Lung (tissue), 12 donors: Measurements from ENCODE around the gene ZNF853. TPM values are rescaled to one million over a fixed set of nuclear protein-coding genes. Genes with fewer than 3 reads are reported as not detected.

ENCODE experiments used
- ATAC-seq: fragments of 200-7000 bp; cut with Tn5 transposase; one replicate; pipeline ENCODE4 v1.9.1; 2020; ENCODE audit warnings: moderate number of reproducible peaks; ENCODE audit not compliant: insufficient read depth, low FRiP score
- DNase-seq, 3 donors: peaks; one replicate each; pipeline ENCODE4 v3.0.0-alpha.2; 2013 to 2017
- H3K27ac ChIP-seq, 2 donors: one replicate each; pipeline ENCODE4 v1.5.1; 2013; ENCODE audit warnings: mild to moderate bottlenecking in 2 of 2, moderate library complexity in 2 of 2, control low read depth in 1 of 2, inconsistent platforms in 1 of 2, low read depth in 1 of 2, low read length in 1 of 2
- H3K27me3 ChIP-seq, 3 donors: one replicate each; pipeline ENCODE4 v1.5.1; 2013; ENCODE audit warnings: low read length in 2 of 3; ENCODE audit not compliant: control insufficient read depth in 3 of 3, insufficient read depth in 3 of 3
- H3K36me3 ChIP-seq, 4 donors: one replicate each; pipeline ENCODE4 v1.5.1; 2013; ENCODE audit warnings: low read length in 4 of 4, mild to moderate bottlenecking in 1 of 4, moderate library complexity in 1 of 4; ENCODE audit not compliant: control insufficient read depth in 4 of 4, insufficient read depth in 4 of 4
- H3K4me1 ChIP-seq, 5 donors: one replicate each; pipeline ENCODE4 v1.5.1; 2013; ENCODE audit warnings: low read length in 5 of 5, mild to moderate bottlenecking in 2 of 5, moderate library complexity in 1 of 5; ENCODE audit not compliant: control insufficient read depth in 5 of 5, insufficient read depth in 5 of 5
- H3K4me3 ChIP-seq: one replicate; pipeline ENCODE4 v1.5.1; 2013; ENCODE audit warnings: mild to moderate bottlenecking, control low read depth, moderate library complexity
- H3K9ac ChIP-seq, 2 donors: one replicate each; pipeline ENCODE4 v1.5.1; 2013; ENCODE audit warnings: low read length in 2 of 2, control low read depth in 1 of 2; ENCODE audit not compliant: insufficient read depth in 1 of 2
- H3K9me3 ChIP-seq, 4 donors: one replicate each; pipeline ENCODE4 v1.5.1; 2013; ENCODE audit warnings: low read length in 3 of 4, mild to moderate bottlenecking in 1 of 4, moderate library complexity in 1 of 4; ENCODE audit not compliant: control insufficient read depth in 4 of 4, insufficient read depth in 3 of 4
- WGBS, 2 donors: extraction: QIAGEN DNeasy Blood & Tissue Kit; methylation state at CpG; one replicate each; pipeline ENCODE4 v1.1.7; 2013; 5-methylcytosine and 5-hydroxymethylcytosine counted together
- polyA plus RNA-seq, 2 donors: library from polyadenylated mRNA; stranded (reverse); fragments of 200-250 nt; gene quantifications; one replicate each; pipeline ENCODE4 v1.2.1, GENCODE V29; 2013
- total RNA-seq, 2 donors: library from RNA; depleted of rRNA in 1 of 2; stranded (reverse); fragments of >200 nt in 1 of 2; gene quantifications; one replicate each; pipeline ENCODE4 v1.2.1, GENCODE V29; 2014 to 2021
- TF ChIP-seq, protein P1 (sequence below): IDR thresholded peaks from 2 replicates; pipeline ENCODE4 v1.5.1; 2012; ENCODE audit warnings: mild to moderate bottlenecking; ENCODE audit errors: control extremely low read depth, extremely low read depth
- donor health status: control.
- donor health status: control.
- donor health status: Bipolar disorder and iron deficiency.
- donor health status: healthy.
- donor health status: DM: yes; HTN: yes; CAD: no.

Gene ZNF853
- total and polyA plus RNA-seq, 4 donors = 1.4 to 7.6 (median 3.8) TPM

- no peak for ATAC-seq
- Histone ChIP-seq H3K4me3 (no peak overlapping the region), H3K9me3 (peaks cover 0 to 31% (median 0%) of the 10 kb centered on the region in 4 donors), H3K36me3 (peaks cover 12 to 83% (median 36%) of the 10 kb centered on the region in 4 donors), H3K27ac (no peak overlapping the region), H3K4me1 (no peaks in the 10 kb centered on the region), H3K27me3 (no peaks in the 10 kb centered on the region), H3K9ac (no peak overlapping the region)
- DNase-seq = no peak
- TF ChIP-seq, protein P1, sequence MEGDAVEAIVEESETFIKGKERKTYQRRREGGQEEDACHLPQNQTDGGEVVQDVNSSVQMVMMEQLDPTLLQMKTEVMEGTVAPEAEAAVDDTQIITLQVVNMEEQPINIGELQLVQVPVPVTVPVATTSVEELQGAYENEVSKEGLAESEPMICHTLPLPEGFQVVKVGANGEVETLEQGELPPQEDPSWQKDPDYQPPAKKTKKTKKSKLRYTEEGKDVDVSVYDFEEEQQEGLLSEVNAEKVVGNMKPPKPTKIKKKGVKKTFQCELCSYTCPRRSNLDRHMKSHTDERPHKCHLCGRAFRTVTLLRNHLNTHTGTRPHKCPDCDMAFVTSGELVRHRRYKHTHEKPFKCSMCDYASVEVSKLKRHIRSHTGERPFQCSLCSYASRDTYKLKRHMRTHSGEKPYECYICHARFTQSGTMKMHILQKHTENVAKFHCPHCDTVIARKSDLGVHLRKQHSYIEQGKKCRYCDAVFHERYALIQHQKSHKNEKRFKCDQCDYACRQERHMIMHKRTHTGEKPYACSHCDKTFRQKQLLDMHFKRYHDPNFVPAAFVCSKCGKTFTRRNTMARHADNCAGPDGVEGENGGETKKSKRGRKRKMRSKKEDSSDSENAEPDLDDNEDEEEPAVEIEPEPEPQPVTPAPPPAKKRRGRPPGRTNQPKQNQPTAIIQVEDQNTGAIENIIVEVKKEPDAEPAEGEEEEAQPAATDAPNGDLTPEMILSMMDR = no peak
- WGBS, 2 donors = 97 to 99% methylated on average over 10 of the region's 10 CpGs
Observed at GRCh38 chr7:6650086-6650485, 34.7 kb downstream of the ZNF853 start.

DNA sequence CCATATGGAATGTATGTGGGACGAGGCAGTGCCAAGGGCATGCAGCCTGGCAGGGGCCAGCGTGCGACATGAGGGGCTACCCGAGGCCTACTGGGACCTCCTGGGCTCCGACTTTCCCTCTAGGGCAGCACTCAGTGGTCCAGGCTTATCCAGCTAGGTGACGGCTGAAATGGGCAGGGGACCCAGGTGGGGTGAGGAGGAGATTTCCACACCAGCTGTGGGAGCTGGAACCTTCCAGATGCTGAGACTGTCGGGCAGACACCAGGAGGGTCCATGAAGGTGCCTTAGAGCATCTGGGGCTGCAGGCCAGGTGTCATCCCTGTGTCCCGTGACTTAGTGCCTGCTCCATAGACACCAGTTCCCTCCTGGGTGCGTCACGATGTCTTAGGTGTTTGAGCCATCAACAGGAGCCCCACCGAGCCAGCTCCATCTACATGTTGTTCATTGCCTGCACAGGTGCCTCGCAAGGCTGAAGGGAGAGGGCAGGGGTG, 35.2 kb downstream of the ZNF853 start:
- 98% methylated on average over 12 of the region's 12 CpGs for WGBS, 2 donors
- TF ChIP-seq, protein P1 = no peak
- no peaks in the 10 kb centered on the region for H3K27me3 ChIP-seq
- no peak for DNase-seq
- H3K27ac ChIP-seq = no peak overlapping the region
- H3K9me3 ChIP-seq = peaks cover 0 to 34% (median 0%) of the 10 kb centered on the region in 4 donors
- H3K4me3 ChIP-seq = no peak overlapping the region
- peaks cover 12 to 88% (median 38%) of the 10 kb centered on the region in 4 donors for H3K36me3 ChIP-seq
- no peaks in the 10 kb centered on the region for H3K4me1 ChIP-seq
- no peak overlapping the region for H3K9ac ChIP-seq
- ATAC-seq = no peak

GRCh38 chr7:6651851-6652445, 36.5 kb downstream of the ZNF853 start:
- no peak overlapping the region for H3K9ac ChIP-seq
- peaks cover 12 to 85% (median 37%) of the 10 kb centered on the region in 4 donors for H3K36me3 ChIP-seq
- no peaks in the 10 kb centered on the region for H3K4me1 ChIP-seq
- TF ChIP-seq, protein P1 = no peak
- ATAC-seq = no peak
- 97% methylated on average over 32 of the region's 32 CpGs for WGBS, 2 donors
- H3K4me3 ChIP-seq = no peak overlapping the region
- no peaks in the 10 kb centered on the region for H3K27me3 ChIP-seq
- no peak overlapping the region for H3K27ac ChIP-seq
- DNase-seq = no peak
- peaks cover 0 to 34% (median 0%) of the 10 kb centered on the region in 4 donors for H3K9me3 ChIP-seq
